GM13977 (cell line): Measurements from ENCODE around the gene EHD4.

Experiments
- DNase-seq: peaks from one replicate; pipeline ENCODE4 v3.0.0; 2012; ENCODE audit warnings: low spot score
- in situ Hi-C: fragments of 300-500 bp; cut with MboI; formaldehyde crosslinking; loops from one replicate; pipeline ENCODE4 v1.12.0; 2022; ENCODE audit warnings: low sequenced_read_pairs, low pct_unique_long_range_greater_than_20kb, mixed read lengths, inconsistent platforms; ENCODE audit not compliant: unreplicated experiment
- TF ChIP-seq, protein P1 (sequence below): IDR thresholded peaks from 2 replicates; pipeline ENCODE4 v1.5.1; 2012; ENCODE audit warnings: mild to moderate bottlenecking, control low read depth; ENCODE audit not compliant: insufficient read depth; ENCODE audit errors: extremely low read depth, missing control alignments

Gene EHD4

GRCh38 chr15:41874736-41875135 lies 97.6 kb downstream of the EHD4 start:
- in situ Hi-C loops = no loop called here
- no peak for DNase-seq
- TF ChIP-seq, protein P1, sequence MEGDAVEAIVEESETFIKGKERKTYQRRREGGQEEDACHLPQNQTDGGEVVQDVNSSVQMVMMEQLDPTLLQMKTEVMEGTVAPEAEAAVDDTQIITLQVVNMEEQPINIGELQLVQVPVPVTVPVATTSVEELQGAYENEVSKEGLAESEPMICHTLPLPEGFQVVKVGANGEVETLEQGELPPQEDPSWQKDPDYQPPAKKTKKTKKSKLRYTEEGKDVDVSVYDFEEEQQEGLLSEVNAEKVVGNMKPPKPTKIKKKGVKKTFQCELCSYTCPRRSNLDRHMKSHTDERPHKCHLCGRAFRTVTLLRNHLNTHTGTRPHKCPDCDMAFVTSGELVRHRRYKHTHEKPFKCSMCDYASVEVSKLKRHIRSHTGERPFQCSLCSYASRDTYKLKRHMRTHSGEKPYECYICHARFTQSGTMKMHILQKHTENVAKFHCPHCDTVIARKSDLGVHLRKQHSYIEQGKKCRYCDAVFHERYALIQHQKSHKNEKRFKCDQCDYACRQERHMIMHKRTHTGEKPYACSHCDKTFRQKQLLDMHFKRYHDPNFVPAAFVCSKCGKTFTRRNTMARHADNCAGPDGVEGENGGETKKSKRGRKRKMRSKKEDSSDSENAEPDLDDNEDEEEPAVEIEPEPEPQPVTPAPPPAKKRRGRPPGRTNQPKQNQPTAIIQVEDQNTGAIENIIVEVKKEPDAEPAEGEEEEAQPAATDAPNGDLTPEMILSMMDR = no peak

DNA sequence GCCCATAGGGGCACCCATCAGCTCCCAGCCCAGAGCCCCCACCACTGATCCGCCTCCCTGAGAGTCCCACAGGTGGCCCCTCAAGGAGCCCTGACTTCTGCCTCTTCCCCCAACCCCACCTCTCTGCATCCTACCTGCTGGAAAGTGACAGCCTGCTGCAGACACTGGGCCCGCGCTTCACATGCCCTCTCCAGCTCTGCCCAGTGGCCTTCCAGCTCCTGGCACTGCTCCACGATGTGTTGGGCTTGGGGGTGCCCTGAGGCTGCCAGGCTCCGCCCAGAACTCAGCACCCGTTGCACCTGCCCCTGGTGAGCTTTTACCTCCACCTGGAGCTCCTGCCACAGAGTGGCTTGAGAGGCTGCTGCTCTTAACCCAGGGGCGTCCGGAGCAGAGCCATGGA lies 98.6 kb downstream of the EHD4 start:
- in situ Hi-C loops = no loop called here
- no peak for DNase-seq
- TF ChIP-seq, protein P1 = no peak

- TF ChIP-seq, protein P1 = no peak
- in situ Hi-C loops = no loop called here
Observed at GRCh38 chr15:41872166-41872747, 100.1 kb downstream of the EHD4 start.

DNA sequence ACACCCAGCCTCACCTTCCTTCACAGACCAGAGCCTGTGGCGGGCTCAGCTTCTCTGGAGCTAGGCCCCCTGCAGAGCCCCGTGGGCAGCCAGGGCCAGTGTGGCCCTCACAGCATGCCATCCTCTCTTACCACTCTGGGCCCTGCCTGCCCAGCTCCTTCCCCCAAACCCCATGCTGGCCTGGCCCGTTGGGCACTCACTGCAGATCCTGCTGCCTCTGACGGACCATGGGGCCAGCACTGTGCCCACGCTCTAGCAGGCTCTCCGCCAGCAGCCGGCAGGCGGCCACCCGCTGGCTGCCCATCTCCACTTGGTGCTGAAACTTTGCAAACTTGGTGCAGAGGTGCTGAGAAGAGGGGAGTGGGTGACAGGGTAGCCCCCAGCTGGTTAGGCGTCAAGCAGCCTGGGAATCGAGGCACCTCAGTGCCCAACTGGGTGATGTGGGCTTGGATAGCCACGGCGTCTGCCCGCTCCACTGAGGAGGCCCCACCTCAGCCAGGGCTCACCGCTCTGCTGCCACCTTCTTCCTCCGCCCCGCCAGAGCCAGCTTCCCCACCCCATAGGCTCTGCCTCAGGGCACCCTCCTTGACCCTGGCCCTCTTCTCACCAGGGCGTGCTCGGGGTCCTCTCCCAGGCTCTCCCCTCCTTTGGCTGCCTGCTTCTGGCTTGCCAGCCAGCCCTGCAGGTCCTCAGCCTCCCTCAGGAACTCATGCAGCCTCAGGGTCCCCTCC lies 101.0 kb downstream of the EHD4 start:
- TF ChIP-seq, protein P1 = no peak
- DNase-seq = no peak
- in situ Hi-C loops = no loop called here

More at GRCh38 chr15:41872166-41872747, 100.1 kb downstream of the EHD4 start:
- DNase-seq = no peak

- TF ChIP-seq, protein P1 = no peak
Observed at GRCh38 chr15:41870689-41871081, 101.7 kb downstream of the EHD4 start.

DNA sequence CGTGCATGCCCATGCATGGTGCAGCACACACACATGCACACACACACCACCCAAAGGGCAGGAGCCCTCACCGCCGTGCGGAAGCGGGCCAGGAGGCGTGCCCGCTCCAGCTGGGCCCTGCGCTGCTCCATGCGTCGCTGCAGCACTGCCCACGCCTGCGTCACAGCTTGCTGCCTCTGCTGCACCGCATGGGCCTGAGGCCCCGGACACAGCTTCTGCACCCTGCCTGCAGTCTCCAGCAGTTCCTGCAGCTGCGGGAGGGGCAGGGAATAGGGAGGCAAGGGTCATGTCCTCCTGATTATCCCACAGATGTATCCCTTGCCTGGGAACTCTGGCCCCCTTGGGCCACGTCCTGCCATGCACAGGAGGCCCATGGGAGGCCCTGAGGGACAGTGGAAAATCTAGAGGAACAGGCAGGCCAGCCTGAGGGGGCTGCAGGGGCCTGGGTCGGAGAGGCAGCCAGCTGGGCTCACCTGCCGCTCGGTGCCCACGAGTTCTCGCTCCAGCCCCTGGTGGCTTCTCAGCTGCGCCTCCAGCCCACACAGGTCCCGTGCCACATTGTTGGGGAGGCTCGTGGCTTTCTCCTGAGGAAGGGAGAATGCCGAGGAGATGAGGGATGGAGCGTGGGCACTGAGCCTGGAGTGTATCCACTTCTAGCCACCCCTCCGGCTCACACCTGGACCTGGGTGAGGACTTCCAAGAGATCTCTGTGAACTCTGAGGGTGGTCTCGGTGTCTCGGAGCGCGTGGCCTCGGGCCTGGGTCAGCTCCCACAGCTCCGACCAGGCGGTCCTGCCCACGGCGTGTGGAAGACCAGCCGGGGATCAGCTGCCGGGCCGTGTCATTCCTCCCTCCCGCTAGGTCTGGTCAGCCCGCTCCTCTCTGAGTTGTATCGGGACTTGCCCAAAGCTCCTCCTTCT lies 102.3 kb downstream of the EHD4 start:
- TF ChIP-seq, protein P1 = no peak
- in situ Hi-C loops = no loop called here
- DNase-seq = no peak

More at GRCh38 chr15:41870689-41871081, 101.7 kb downstream of the EHD4 start:
- in situ Hi-C loops = no loop called here
- no peak for DNase-seq
